Amygdala (tissue), 56 donors: ENCODE measurements around the gene C11orf16.
"Not testable (repeated sequence)": the region's sequence is repeated elsewhere in the genome, so short reads cannot be mapped to it uniquely, and the experiment has no call there.

Experiments
- DNase-seq, 56 donors: peaks; one replicate each; lab custom pipeline; 2025; lab: John Stamatoyannopoulos, UW

C11orf16 gene

GRCh38 chr11:8932564-8933180, at the start of gene C11orf16:
TSS of gene C11orf16 (minus strand) at chr11:8932947. CDS start at chr11:8932308, 639 bp downstream.
- DNase-seq = no peak

- DNase-seq = no peak
Measured at GRCh38 chr11:8980485-8980884, 47.7 kb upstream of the C11orf16 start.

- not testable (repeated sequence) for DNase-seq
Measured at GRCh38 chr11:8979365-8979764, 46.6 kb upstream of the C11orf16 start.

- no peak for DNase-seq
Measured at GRCh38 chr11:8973121-8973520, 40.4 kb upstream of the C11orf16 start.

GRCh38 chr11:8971924-8972316, 39.2 kb upstream of the C11orf16 start:
- DNase-seq = no peak

GRCh38 chr11:8971196-8971923, 38.6 kb upstream of the C11orf16 start:
- no peak for DNase-seq

GRCh38 chr11:8967184-8967583, 34.4 kb upstream of the C11orf16 start:
- no peak for DNase-seq

- peak; percentile 38 to 92 (median 82) for DNase-seq
Measured at GRCh38 chr11:8964324-8965320, 31.9 kb upstream of the C11orf16 start, which contains the start of gene TMEM9B. TSS of gene TMEM9B (minus strand) at chr11:8964442. CDS start at chr11:8964313, 129 bp downstream.

GRCh38 chr11:8963569-8964323, 31.0 kb upstream of the C11orf16 start:
- peak in 32 of 56 donors; percentile 40 to 89 (median 79) for DNase-seq

- no peak for DNase-seq
Measured at GRCh38 chr11:8962841-8963240, 30.1 kb upstream of the C11orf16 start.

- DNase-seq = no peak
Measured at GRCh38 chr11:8961401-8961800, 28.7 kb upstream of the C11orf16 start.

GRCh38 chr11:8959546-8960166, 26.9 kb upstream of the C11orf16 start:
- DNase-seq = peak in 1 of 56 donors; percentile 11

GRCh38 chr11:8956860-8957259, 24.1 kb upstream of the C11orf16 start:
- DNase-seq = no peak

GRCh38 chr11:8948886-8949285, 16.1 kb upstream of the C11orf16 start:
- no peak for DNase-seq

- DNase-seq = no peak
Measured at GRCh38 chr11:8947230-8947943, 14.6 kb upstream of the C11orf16 start.

- DNase-seq = no peak
Measured at GRCh38 chr11:8942518-8943066, 9.8 kb upstream of the C11orf16 start, which contains the start of gene ASCL3. TSS of gene ASCL3 (minus strand) at chr11:8943016. CDS start at chr11:8938161, 4,855 bp downstream.

- no peak for DNase-seq
Measured at GRCh38 chr11:8941341-8942103, 8.8 kb upstream of the C11orf16 start.

GRCh38 chr11:8937659-8938058, 4.9 kb upstream of the C11orf16 start:
- DNase-seq = no peak
